ENCODE data around the gene SALL3.

SALL3 gene

DNA sequence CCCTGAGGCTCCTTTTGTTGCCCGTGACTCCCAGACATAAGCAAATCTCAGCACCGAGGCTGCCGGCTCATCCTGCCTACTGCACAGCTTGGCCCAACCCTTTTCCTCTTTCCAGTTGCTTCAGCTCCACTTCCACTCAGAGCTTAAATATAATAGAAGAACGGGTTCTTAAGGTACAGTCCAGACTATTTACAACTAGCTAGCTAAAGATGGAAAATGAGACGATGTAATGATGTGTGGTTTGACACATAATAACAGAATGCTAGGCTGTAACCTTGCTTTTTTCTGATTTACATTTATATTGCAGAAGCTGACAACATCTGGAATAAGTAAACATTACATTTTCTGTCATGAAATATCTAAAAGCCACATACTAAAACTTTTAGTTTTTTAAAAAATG lies 62.7 kb downstream of the SALL3 start (continued):
- TF ChIP-seq OSR1 (CRISPR knock-in tag; IDR thresholded peaks at IDR 0.05): no peak

DNA sequence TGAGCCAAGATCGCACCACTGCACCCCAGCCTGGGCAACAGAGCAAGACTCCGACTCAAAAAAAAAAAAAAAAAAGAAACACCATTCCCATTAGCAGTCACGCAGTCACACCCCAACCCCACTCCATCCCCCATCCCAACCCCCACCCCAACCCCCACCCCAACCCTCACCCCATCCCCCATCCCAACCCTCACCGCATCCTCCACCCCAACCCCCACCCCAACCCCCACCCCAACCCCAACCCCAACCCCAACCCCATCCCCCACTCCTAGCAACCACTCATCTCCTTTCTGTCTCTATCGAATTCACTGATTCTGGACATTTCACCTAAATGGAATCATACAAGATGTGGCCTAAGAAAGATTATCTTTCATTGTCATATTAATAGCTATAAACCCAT lies 63.7 kb downstream of the SALL3 start:
- no peak for TF ChIP-seq BACH2 (CRISPR knock-in tag; IDR thresholded peaks at IDR 0.05; ENCODE audit: borderline replicate concordance)
- TF ChIP-seq, protein P1, sequence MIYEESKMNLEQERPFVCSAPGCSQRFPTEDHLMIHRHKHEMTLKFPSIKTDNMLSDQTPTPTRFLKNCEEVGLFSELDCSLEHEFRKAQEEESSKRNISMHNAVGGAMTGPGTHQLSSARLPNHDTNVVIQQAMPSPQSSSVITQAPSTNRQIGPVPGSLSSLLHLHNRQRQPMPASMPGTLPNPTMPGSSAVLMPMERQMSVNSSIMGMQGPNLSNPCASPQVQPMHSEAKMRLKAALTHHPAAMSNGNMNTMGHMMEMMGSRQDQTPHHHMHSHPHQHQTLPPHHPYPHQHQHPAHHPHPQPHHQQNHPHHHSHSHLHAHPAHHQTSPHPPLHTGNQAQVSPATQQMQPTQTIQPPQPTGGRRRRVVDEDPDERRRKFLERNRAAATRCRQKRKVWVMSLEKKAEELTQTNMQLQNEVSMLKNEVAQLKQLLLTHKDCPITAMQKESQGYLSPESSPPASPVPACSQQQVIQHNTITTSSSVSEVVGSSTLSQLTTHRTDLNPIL (CRISPR knock-in tag; IDR thresholded peaks at IDR 0.05; ENCODE audit: low read depth): no peak
- no peak for TF ChIP-seq ISL1 (CRISPR knock-in tag; IDR thresholded peaks at IDR 0.05)
- TF ChIP-seq CSDC2 (CRISPR knock-in tag; IDR thresholded peaks at IDR 0.05): no peak
- no peak for TF ChIP-seq TOX (CRISPR knock-in tag; IDR thresholded peaks at IDR 0.05; ENCODE audit: borderline replicate concordance)
- no peak for TF ChIP-seq ZC3H10 (CRISPR knock-in tag; IDR thresholded peaks at IDR 0.05)
- no peak for TF ChIP-seq ZNF70 (CRISPR knock-in tag; IDR thresholded peaks at IDR 0.05)
- no peak for TF ChIP-seq SNAI2 (CRISPR knock-in tag; IDR thresholded peaks at IDR 0.05)
- TF ChIP-seq, protein P2, sequence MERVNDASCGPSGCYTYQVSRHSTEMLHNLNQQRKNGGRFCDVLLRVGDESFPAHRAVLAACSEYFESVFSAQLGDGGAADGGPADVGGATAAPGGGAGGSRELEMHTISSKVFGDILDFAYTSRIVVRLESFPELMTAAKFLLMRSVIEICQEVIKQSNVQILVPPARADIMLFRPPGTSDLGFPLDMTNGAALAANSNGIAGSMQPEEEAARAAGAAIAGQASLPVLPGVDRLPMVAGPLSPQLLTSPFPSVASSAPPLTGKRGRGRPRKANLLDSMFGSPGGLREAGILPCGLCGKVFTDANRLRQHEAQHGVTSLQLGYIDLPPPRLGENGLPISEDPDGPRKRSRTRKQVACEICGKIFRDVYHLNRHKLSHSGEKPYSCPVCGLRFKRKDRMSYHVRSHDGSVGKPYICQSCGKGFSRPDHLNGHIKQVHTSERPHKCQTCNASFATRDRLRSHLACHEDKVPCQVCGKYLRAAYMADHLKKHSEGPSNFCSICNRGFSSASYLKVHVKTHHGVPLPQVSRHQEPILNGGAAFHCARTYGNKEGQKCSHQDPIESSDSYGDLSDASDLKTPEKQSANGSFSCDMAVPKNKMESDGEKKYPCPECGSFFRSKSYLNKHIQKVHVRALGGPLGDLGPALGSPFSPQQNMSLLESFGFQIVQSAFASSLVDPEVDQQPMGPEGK (CRISPR knock-in tag; IDR thresholded peaks at IDR 0.05; ENCODE audit: borderline replicate concordance): no peak
- TF ChIP-seq RARB (CRISPR knock-in tag; IDR thresholded peaks at IDR 0.05): no peak
- TF ChIP-seq ZFP3 (CRISPR knock-in tag; IDR thresholded peaks at IDR 0.05): no peak
- no peak for TF ChIP-seq ZNF565 (CRISPR knock-in tag; conservative IDR thresholded peaks at IDR 0.05; ENCODE audit: low read depth)
- no peak for TF ChIP-seq TCF4 (CRISPR knock-in tag; IDR thresholded peaks at IDR 0.05; ENCODE audit: borderline replicate concordance)
- TF ChIP-seq GLIS3 (CRISPR knock-in tag; IDR thresholded peaks at IDR 0.05): no peak
- no peak for TF ChIP-seq ZNF8 (CRISPR knock-in tag; IDR thresholded peaks at IDR 0.05)
- TF ChIP-seq, protein P3, sequence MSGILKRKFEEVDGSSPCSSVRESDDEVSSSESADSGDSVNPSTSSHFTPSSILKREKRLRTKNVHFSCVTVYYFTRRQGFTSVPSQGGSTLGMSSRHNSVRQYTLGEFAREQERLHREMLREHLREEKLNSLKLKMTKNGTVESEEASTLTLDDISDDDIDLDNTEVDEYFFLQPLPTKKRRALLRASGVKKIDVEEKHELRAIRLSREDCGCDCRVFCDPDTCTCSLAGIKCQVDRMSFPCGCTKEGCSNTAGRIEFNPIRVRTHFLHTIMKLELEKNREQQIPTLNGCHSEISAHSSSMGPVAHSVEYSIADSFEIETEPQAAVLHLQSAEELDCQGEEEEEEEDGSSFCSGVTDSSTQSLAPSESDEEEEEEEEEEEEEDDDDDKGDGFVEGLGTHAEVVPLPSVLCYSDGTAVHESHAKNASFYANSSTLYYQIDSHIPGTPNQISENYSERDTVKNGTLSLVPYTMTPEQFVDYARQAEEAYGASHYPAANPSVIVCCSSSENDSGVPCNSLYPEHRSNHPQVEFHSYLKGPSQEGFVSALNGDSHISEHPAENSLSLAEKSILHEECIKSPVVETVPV (CRISPR knock-in tag; IDR thresholded peaks at IDR 0.05): no peak
- TF ChIP-seq ZFP30 (CRISPR knock-in tag; IDR thresholded peaks at IDR 0.05): no peak
- no peak for ATAC-seq

DNA sequence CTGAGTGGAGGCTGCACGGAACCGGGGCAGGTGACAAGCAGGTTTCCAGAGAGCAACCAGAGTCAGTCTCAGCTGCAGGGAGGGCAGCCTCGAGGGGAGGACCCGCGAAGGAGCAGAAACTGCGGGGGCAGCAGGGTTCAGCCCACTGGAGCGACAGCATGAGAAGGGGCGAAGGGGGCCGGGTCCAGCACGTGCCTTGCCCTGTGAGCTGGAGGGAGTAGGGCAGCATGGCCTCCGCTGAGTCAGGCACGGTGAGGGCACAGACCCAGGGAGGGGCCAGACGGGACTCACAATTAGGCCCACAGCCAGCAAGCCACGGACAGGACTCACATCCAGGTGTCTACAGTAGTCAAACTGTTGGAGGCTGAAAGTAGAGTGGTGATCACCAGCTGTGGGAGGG lies 66.9 kb downstream of the SALL3 start:
- no peak; the same call in 2 of the 3 replicates for ATAC-seq
- no peak for TF ChIP-seq ZNF565 (CRISPR knock-in tag; conservative IDR thresholded peaks at IDR 0.05; ENCODE audit: low read depth)
- TF ChIP-seq ISL1 (CRISPR knock-in tag; IDR thresholded peaks at IDR 0.05): no peak
- TF ChIP-seq, protein P4, sequence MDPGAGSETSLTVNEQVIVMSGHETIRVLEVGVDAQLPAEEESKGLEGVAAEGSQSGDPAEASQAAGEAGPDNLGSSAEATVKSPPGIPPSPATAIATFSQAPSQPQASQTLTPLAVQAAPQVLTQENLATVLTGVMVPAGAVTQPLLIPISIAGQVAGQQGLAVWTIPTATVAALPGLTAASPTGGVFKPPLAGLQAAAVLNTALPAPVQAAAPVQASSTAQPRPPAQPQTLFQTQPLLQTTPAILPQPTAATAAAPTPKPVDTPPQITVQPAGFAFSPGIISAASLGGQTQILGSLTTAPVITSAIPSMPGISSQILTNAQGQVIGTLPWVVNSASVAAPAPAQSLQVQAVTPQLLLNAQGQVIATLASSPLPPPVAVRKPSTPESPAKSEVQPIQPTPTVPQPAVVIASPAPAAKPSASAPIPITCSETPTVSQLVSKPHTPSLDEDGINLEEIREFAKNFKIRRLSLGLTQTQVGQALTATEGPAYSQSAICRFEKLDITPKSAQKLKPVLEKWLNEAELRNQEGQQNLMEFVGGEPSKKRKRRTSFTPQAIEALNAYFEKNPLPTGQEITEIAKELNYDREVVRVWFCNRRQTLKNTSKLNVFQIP (CRISPR knock-in tag; IDR thresholded peaks at IDR 0.05; ENCODE audit: borderline replicate concordance, low read depth): no peak
- TF ChIP-seq, protein P1 (CRISPR knock-in tag; IDR thresholded peaks at IDR 0.05; ENCODE audit: low read depth): no peak
- no peak for TF ChIP-seq TOX (CRISPR knock-in tag; IDR thresholded peaks at IDR 0.05; ENCODE audit: borderline replicate concordance)
- TF ChIP-seq SNAI2 (CRISPR knock-in tag; IDR thresholded peaks at IDR 0.05): no peak
- no peak for TF ChIP-seq RARB (CRISPR knock-in tag; IDR thresholded peaks at IDR 0.05)
- TF ChIP-seq ZNF70 (CRISPR knock-in tag; IDR thresholded peaks at IDR 0.05): no peak
- no peak for TF ChIP-seq ESRRG (CRISPR knock-in tag; IDR thresholded peaks at IDR 0.05)

DNA sequence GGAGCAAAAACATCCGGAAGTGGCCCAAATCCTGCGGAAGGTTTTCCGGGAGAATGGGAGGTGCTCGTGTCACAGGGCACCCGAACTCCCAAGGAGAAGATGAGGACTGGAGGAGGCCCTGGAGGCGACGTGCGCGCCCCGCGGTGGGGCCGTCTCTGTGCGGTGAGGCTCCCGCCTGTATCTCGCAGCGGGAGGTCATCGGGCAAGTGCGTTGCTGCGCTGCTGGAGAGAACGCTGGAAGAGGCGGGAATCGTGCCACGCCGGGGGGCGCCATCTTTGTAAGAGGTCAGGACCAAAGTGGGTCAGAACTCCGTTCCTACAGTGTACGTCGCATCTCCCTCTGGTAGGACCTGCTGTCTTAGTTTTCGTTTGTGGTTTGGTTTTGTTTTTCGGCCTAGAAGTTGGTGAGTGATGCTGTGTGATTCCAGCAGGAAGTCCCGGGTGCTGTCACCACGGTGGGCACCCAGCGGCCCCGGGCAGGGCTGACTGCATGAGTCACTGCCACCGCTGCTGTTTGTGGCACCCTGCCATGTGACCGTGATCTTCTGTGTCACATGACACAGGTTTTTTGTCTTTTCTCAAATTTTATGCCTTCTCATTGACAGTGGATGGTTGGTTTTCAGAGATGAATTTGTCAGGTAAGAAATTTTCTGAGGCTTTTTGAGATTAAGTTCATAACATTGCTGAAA lies 68.1 kb downstream of the SALL3 start:
- no peak for TF ChIP-seq ISL1 (CRISPR knock-in tag; IDR thresholded peaks at IDR 0.05)
- TF ChIP-seq ZC3H10 (CRISPR knock-in tag; IDR thresholded peaks at IDR 0.05): no peak
- TF ChIP-seq RARB (CRISPR knock-in tag; IDR thresholded peaks at IDR 0.05): no peak
- no peak for TF ChIP-seq OSR1 (CRISPR knock-in tag; IDR thresholded peaks at IDR 0.05)
- no peak for TF ChIP-seq ZFP3 (CRISPR knock-in tag; IDR thresholded peaks at IDR 0.05)
- ATAC-seq: no peak
